ENCODE measurements around the gene DUSP8. TPM values are rescaled to one million over a fixed set of nuclear protein-coding genes. Genes with fewer than 3 reads are reported as not detected.

Gene DUSP8
- polyA plus RNA-seq, 1 donor from 2014 or later: 3.5 TPM

DNA sequence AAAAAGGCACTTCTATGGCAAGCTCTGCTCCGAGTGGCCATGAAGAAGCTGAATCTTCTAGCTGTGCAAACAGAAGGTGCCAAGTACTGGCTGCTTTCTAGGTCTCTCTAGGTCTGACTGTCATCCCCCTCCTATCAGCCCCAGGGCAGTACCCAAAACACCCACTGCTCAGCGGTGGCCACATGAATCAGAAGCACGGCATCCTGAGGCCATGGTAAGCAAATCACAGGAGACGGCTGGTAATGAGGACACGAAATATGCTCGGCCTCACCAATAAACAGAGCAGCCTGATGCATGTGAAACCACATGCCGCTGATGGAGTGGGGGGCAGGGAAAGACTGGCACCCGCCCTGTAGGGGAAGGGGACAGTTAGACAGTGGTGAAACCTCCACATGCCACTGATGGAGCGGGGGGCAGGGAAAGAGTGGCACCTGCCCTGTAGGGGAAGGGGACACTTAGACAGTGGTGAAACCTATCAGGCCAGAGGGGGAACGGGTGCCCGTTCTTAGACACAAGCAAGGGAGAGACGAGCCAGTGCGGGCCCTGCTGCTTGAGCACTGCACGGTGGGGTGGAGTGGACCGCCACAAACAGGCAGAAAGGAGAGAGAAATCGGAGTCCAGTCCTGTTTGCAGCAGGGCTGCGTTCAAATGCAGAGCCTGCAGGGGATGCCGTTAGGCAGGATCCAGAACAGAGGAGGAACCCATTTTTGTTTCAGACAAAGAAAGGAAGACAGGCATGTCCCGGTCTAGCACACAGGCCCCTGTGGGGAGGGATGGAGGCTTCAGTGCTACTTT is 55.6 kb downstream of the DUSP8 start:
- H3K9ac ChIP-seq (ENCODE audit: low read length): no peak overlapping the region
- no peaks in the 10 kb centered on the region for H3K79me2 ChIP-seq (replicated peaks; ENCODE audit: insufficient read depth, low read length)
- no peak overlapping the region for H3K4me2 ChIP-seq (ENCODE audit: low read length)
- no peaks in the 10 kb centered on the region for H4K20me1 ChIP-seq (ENCODE audit: insufficient read depth)
- no peaks in the 10 kb centered on the region for H3K36me3 ChIP-seq (ENCODE audit: insufficient read depth, low read length)
- H3F3A ChIP-seq (ENCODE audit: insufficient read depth, low read length, poor library complexity, severe bottlenecking): no peaks in the 10 kb centered on the region
- TF ChIP-seq RAD21 (conservative IDR thresholded peaks at IDR 0.05) (no peak), MXI1 (conservative IDR thresholded peaks at IDR 0.05; ENCODE audit: poor library complexity, severe bottlenecking) (no peak), POLR2AphosphoS5 (IDR thresholded peaks at IDR 0.05) (no peak), EZH2 (IDR thresholded peaks at IDR 0.05; ENCODE audit: borderline replicate concordance, insufficient read depth, low read length, poor library complexity, severe bottlenecking) (no peak), SMC3 (conservative IDR thresholded peaks at IDR 0.05; ENCODE audit: poor library complexity) (no peak), TAF1 (IDR thresholded peaks at IDR 0.05; ENCODE audit: low read depth) (no peak), EP300 (conservative IDR thresholded peaks at IDR 0.05; ENCODE audit: poor library complexity, severe bottlenecking) (no peak)
- TF ChIP-seq, protein P1, sequence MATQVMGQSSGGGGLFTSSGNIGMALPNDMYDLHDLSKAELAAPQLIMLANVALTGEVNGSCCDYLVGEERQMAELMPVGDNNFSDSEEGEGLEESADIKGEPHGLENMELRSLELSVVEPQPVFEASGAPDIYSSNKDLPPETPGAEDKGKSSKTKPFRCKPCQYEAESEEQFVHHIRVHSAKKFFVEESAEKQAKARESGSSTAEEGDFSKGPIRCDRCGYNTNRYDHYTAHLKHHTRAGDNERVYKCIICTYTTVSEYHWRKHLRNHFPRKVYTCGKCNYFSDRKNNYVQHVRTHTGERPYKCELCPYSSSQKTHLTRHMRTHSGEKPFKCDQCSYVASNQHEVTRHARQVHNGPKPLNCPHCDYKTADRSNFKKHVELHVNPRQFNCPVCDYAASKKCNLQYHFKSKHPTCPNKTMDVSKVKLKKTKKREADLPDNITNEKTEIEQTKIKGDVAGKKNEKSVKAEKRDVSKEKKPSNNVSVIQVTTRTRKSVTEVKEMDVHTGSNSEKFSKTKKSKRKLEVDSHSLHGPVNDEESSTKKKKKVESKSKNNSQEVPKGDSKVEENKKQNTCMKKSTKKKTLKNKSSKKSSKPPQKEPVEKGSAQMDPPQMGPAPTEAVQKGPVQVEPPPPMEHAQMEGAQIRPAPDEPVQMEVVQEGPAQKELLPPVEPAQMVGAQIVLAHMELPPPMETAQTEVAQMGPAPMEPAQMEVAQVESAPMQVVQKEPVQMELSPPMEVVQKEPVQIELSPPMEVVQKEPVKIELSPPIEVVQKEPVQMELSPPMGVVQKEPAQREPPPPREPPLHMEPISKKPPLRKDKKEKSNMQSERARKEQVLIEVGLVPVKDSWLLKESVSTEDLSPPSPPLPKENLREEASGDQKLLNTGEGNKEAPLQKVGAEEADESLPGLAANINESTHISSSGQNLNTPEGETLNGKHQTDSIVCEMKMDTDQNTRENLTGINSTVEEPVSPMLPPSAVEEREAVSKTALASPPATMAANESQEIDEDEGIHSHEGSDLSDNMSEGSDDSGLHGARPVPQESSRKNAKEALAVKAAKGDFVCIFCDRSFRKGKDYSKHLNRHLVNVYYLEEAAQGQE (IDR thresholded peaks at IDR 0.05; ENCODE audit: borderline replicate concordance): no peak
- TF ChIP-seq, protein P2, sequence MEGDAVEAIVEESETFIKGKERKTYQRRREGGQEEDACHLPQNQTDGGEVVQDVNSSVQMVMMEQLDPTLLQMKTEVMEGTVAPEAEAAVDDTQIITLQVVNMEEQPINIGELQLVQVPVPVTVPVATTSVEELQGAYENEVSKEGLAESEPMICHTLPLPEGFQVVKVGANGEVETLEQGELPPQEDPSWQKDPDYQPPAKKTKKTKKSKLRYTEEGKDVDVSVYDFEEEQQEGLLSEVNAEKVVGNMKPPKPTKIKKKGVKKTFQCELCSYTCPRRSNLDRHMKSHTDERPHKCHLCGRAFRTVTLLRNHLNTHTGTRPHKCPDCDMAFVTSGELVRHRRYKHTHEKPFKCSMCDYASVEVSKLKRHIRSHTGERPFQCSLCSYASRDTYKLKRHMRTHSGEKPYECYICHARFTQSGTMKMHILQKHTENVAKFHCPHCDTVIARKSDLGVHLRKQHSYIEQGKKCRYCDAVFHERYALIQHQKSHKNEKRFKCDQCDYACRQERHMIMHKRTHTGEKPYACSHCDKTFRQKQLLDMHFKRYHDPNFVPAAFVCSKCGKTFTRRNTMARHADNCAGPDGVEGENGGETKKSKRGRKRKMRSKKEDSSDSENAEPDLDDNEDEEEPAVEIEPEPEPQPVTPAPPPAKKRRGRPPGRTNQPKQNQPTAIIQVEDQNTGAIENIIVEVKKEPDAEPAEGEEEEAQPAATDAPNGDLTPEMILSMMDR (IDR thresholded peaks at IDR 0.05; ENCODE audit: poor library complexity, severe bottlenecking): no peak
- no peak overlapping the region for H3K27ac ChIP-seq (ENCODE audit: low read length)
- H2AFZ ChIP-seq (ENCODE audit: low read depth, low read length): no peak overlapping the region
- H3K4me3 ChIP-seq (ENCODE audit: low read length): no peak overlapping the region
- no peaks in the 10 kb centered on the region for H3K9me2 ChIP-seq (ENCODE audit: insufficient read depth, low read length)
- no peaks in the 10 kb centered on the region for H3K9me3 ChIP-seq (ENCODE audit: low read length)
- H3K27me3 ChIP-seq (ENCODE audit: insufficient read depth, low read depth, low read length): no peaks in the 10 kb centered on the region

DNA sequence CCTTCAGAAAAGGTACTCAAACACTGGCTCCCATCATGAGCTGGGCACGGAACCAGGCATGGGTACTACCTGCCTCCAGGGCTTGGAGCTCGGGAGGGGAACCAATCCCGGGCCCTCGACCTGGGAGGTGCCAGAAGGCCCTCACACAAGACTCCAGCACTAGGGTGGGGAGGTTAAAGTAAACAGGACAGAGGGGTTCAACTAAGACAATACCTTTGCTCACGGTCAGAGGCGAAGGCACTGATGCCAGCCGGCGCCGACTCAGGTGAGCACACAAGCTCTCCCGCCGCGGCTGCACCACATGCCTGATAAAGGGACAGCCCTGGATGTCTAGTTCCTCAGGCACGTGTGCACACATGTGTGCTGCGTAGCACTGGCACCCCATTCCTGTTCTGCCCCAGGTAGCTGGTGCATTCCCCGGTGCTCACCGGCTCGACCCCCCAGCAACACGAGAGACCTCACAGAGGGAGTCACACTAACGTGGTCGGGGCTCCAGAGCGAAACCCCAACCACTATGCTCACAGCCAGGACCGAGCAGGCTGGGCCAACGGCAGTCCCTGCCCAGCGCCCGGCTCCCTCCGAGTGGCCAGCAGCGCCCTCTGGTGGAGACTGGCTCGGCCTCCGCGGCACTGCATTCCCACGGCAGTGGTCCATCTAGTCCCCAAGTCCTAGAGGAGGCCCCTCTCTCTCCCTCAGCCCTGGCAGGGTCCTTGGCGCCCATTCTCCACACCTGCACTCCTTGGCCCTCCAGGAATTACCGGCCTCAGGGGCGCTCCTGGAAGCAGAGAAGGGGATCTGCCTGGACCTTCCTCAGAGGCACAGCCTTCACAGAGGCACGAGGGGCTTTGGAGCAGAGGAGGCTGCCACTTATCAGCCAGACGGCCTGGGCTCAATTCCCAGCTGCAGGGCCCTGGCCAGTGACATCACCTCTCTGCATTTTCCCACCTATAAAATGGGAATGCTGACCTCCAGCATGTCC is 56.7 kb downstream of the DUSP8 start:
- H3K4me2 ChIP-seq (ENCODE audit: low read length): no peak overlapping the region
- no peak overlapping the region for H2AFZ ChIP-seq (ENCODE audit: low read depth, low read length)
- H3K27me3 ChIP-seq (ENCODE audit: insufficient read depth, low read depth, low read length): no peaks in the 10 kb centered on the region
- H3K9ac ChIP-seq (ENCODE audit: low read length): no peak overlapping the region
- no peaks in the 10 kb centered on the region for H3F3A ChIP-seq (ENCODE audit: insufficient read depth, low read length, poor library complexity, severe bottlenecking)
- no peaks in the 10 kb centered on the region for H3K9me3 ChIP-seq (ENCODE audit: low read length)
- no peak overlapping the region for H3K27ac ChIP-seq (ENCODE audit: low read length)
- TF ChIP-seq TAF1 (IDR thresholded peaks at IDR 0.05; ENCODE audit: low read depth) (no peak), EZH2 (IDR thresholded peaks at IDR 0.05; ENCODE audit: borderline replicate concordance, insufficient read depth, low read length, poor library complexity, severe bottlenecking) (no peak), SMC3 (conservative IDR thresholded peaks at IDR 0.05; ENCODE audit: poor library complexity) (peak; percentile 86), POLR2AphosphoS5 (IDR thresholded peaks at IDR 0.05) (no peak), EP300 (conservative IDR thresholded peaks at IDR 0.05; ENCODE audit: poor library complexity, severe bottlenecking) (no peak), RAD21 (conservative IDR thresholded peaks at IDR 0.05) (peak; percentile 89), MXI1 (conservative IDR thresholded peaks at IDR 0.05; ENCODE audit: poor library complexity, severe bottlenecking) (no peak)
- TF ChIP-seq, protein P1 (IDR thresholded peaks at IDR 0.05; ENCODE audit: borderline replicate concordance): no peak
- TF ChIP-seq, protein P2 (IDR thresholded peaks at IDR 0.05; ENCODE audit: poor library complexity, severe bottlenecking): peak; percentile 93
- H3K79me2 ChIP-seq (replicated peaks; ENCODE audit: insufficient read depth, low read length): no peaks in the 10 kb centered on the region
- no peaks in the 10 kb centered on the region for H3K9me2 ChIP-seq (ENCODE audit: insufficient read depth, low read length)
- H3K4me3 ChIP-seq (ENCODE audit: low read length): no peak overlapping the region
- H4K20me1 ChIP-seq (ENCODE audit: insufficient read depth): no peaks in the 10 kb centered on the region
- no peaks in the 10 kb centered on the region for H3K36me3 ChIP-seq (ENCODE audit: insufficient read depth, low read length)
